Activated CD4-positive, alpha-beta T cell treated with anti-CD3 and anti-CD28 coated beads, Interleukin-10, Interleukin-2, amounts not matched to agents 100 ng/mL and 50 ng/mL, durations not matched to agents 16 hours and 8 hours (primary cell): Measurements from ENCODE around the gene TRIM46.
"Not testable (repeated sequence)": the region's sequence is repeated elsewhere in the genome, so short reads cannot be mapped to it uniquely, and the experiment has no call there.

Experiments
- DNase-seq: peaks from one replicate; pipeline ENCODE4 v3.0.0-alpha.2; 2020

TRIM46 gene

GRCh38 chr1:155232001-155232978 is 58.6 kb downstream of the TRIM46 start:
- not testable (repeated sequence) for DNase-seq

- DNase-seq, result not testable (repeated sequence)
Measured at GRCh38 chr1:155233502-155233901, 59.9 kb downstream of the TRIM46 start.
